CD4-positive, alpha-beta T cell treated with Interleukin-6 at 100 ng/mL for 8 hours (primary cell): Measurements from ENCODE around the gene ARHGEF11.

Source experiments
- DNase-seq: peaks from one replicate; pipeline ENCODE4 v3.0.0-alpha.2; 2020; ENCODE audit warnings: mixed read lengths, low spot score

The ARHGEF11 gene

DNA sequence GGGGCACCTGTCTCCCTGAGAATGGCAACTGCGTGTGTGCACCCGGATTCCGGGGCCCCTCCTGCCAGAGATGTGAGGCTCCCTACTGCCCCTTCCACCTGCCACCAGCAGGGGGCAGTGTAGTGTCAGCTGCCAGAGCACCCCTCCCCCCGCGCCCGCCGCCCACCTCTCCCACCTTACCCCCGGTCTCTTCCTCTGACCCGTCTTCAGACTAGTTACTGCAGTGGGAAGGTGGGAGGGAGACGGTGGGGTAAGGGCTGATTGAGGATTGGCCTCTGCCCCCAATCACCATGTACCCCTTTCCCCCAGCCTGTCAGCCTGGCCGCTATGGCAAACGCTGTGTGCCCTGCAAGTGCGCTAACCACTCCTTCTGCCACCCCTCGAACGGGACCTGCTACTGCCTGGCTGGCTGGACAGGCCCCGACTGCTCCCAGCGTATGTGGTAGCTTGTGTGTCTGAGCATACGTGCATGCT lies 135.2 kb downstream of the ARHGEF11 start:
- DNase-seq = peak; percentile 43

DNA sequence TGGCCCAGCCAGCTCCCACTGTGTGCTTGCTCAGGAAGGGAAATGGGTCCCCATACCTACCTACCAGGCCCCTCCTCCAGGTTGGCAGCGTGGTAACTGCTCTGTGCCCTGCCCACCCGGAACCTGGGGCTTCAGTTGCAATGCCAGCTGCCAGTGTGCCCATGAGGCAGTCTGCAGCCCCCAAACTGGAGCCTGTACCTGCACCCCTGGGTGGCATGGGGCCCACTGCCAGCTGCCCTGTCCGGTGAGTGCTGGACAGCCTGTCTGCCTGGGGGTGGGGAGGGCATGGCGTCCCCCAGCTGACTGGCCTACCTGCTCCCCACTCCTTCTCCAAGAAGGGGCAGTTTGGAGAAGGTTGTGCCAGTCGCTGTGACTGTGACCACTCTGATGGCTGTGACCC lies 135.9 kb downstream of the ARHGEF11 start:
- no peak for DNase-seq

DNA sequence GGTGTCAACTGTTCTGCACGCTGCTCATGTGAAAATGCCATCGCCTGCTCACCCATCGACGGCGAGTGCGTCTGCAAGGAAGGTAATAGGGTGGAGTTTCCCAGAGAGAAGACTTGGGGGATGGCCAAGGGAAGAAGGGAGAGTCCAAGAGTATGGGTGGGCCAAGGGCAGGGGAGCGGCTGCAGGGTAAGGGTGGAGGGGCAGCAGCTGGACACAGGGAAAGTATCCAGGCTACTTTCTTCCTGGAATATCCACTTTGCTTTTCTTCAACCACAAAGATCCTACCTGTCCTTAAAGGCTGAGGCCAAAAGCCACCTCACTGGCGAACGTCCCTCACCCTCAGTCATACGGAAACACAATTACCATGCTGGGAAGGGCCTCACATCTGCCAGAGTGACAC lies 136.6 kb downstream of the ARHGEF11 start:
- no peak for DNase-seq

DNA sequence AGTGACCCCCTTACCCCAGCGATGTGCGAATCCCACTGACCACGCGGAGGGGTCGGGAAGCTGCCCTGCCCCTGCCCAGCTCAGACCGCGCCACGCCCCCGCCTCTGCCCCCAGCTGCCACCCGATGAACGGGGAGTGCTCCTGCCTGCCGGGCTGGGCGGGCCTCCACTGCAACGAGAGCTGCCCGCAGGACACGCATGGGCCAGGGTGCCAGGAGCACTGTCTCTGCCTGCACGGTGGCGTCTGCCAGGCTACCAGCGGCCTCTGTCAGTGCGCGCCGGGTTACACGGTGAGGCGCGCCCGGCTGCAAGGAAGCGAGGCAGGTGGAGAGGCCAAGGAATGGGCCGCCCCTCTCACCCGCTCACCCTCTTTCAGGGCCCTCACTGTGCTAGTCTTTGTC lies 137.0 kb downstream of the ARHGEF11 start:
- DNase-seq = no peak

DNA sequence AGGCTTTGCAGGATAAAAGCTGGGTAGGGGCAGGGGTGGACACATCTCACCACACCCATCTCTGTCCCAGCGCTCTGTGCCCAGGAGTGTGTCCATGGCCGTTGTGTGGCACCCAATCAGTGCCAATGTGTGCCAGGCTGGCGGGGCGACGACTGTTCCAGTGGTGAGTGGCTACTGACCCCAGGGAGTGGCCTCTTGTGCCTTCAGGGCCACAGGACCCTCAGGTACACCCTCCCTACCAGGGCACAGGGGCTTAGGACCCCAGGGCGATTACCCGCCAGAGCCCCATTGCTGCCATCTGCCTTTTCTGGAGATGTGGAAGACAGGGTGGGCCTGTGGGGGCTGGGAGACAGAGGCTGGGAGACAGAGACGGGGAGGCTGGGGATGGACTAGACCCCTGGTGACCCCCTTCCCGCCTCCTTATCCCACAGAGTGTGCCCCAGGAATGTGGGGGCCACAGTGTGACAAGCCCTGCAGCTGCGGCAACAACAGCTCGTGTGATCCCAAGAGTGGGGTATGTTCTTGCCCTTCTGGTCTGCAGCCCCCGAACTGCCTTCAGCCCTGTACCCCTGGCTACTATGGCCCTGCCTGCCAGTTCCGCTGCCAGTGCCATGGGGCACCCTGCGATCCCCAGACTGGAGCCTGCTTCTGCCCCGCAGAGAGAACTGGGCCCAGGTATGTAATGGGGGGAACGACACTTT lies 139.2 kb downstream of the ARHGEF11 start:
- DNase-seq = no peak

DNA sequence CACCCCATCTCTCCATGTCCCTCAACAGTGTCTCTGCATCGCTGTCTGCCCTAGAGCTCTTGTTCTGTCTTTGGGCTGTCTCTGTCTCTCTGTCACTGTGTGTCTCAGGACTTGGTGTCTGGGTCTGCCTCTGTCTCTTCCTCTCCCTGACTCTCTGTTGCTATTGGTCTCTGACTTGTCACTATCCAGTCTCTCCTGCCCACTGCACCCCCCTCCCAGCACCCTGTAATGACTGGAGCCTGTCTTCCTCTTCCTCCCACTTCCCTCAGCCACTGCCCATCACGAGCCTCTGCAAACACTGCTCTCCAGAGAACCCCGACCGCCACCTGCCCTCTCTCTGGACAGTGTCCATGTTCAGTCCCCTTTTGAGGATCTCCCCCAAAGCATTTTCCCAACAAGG lies 139.9 kb downstream of the ARHGEF11 start:
- no peak for DNase-seq

DNA sequence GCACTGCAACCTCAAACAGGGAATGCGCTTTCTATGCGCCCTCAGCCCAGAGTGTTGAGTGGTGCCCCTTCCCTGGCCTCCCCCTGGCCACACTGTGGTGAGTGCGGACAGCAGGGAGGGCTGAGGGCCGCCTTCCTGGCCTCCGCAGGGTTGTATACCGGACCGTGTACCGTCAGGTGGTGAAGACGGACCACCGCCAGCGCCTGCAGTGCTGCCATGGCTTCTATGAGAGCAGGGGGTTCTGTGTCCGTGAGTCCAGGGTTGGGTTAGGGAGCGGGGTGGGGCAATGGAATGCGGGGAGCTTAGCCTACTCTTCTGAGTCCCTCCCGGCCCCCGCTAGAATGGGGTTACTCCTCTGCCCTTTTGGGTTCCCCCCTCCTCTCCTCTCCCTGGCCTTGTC lies 140.4 kb downstream of the ARHGEF11 start:
- DNase-seq = no peak

DNA sequence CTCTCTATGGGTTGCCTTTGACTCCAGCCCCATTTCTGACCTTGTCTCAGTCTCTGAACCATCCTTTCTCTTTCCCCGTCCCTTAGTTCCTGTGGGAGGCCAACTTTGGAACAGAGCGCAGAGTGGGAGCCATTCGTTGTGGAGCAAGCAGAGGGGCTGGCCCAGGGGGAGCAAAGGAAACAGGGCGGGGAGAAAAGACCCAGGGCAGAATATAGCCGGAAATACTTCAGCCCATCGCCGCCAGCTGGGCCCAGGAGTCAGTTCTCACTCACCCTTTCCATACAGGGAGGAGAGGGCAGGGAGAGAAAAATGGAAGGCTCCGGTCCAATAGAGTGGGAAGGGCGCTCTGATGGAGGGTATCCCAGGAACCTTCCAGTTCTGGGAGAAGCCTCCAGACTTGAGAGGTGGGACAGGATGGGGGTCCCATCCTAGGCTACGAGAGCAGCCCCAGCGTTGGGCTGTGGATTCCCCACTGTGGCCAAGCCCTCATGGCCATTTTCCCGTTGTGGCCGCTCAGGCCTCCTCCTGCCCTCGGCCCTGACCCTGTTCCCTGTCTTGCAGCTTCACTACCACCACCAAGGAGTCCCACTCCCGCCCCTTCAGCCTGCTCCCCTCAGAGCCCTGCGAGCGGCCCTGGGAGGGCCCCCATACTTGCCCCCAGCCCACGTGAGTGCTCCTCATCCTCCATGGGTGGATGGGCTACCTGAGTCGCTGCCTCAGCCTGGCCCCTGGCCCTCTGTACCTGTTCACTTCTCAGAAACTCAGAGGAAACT lies 141.2 kb downstream of the ARHGEF11 start:
- no peak for DNase-seq

DNA sequence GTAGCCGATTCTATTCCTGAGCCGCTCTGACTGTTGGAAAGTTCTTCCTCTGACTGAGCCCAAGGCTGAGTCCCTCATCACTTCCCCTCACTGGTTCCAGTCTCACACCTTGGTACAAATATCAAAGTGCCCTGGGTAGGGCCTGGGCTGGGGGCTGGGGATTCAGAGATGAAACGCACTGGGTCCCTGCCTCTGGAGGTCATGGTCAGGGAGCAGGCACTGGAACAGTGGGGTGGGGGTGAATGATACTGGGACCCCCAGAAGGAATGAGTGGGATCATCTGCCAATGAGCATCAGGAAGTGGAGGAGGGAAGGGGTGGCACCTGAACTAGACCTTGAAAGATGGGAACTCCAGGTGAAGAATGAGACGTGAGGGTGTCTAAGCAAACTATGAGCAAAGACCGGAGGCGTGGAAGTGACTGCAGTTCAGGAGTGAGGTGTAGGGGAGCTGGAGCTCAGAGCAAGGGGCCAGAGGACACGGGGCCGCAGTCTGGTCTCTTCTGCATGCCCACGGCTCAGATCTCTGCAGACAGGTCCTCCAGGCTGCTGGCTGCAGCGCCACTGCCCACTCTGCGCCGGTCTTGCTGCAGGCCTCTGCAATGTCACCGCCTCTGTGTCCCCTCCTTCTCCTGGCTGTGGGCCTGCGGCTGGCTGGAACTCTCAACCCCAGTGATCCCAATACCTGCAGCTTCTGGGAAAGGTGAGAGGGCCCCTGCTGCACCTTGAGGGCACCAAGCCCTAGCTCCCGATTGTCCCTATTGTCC lies 142.0 kb downstream of the ARHGEF11 start:
- DNase-seq = no peak

DNA sequence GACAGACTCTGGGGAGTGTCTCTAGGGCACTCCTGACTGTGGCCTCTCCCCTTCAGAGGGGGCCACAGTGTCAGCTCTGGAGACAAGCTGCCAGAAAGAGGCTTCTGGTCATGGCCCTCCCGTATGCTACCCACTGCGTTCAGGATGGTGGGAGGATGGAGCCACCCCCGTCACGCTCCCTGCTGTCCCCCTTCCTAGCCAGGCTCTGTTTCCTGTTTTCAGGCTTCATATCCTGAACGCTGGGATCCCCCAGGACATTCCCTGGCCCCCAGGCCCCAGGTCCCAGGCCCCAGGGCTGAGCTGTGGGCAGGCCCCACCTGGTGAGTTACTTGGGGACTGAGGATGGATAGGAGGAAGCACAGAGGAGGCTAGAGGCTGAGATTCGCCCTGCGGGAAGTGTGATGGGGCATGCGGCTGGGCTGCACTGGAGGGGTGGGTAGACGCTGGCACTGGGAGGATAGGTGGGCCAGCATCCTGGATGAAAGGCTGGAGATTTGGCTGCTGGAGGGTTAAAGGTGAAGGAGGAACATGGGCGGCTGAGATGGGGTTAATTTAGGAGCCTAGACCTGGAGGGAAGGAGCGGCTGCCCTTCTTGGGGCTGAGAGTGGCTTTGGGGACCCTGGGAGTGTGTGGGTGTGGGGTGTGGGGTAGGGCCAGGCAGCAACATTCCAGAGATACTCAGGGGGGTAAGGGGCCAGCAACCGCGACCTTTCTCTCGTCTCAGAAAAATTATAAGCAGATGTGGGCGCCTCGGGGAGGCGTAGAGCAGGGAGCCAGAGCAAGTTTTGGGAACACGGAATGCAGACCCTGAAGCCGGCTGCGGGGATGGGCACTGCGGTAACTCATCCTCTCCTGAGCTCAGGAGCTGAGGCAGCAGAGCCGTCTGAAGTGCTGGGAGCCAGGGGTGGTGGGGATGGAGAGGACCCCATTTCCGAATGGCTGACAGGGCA lies 143.3 kb downstream of the ARHGEF11 start:
- no peak for DNase-seq

DNA sequence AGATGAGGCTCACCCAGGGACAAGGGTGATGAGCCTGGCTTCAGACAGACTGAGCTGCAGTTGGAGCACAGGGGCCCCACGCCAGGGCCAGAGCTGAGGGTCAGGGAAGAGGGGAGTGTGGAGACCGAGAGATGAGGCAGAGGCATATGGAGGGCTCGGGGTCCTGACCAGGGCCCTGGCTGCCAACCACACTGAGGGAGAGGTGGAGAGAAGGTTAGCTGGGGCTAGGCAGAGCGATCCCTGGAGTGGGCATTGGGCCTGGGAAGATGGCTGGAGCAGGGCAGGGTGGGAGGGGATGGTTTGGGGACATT lies 144.0 kb downstream of the ARHGEF11 start:
- no peak for DNase-seq

DNA sequence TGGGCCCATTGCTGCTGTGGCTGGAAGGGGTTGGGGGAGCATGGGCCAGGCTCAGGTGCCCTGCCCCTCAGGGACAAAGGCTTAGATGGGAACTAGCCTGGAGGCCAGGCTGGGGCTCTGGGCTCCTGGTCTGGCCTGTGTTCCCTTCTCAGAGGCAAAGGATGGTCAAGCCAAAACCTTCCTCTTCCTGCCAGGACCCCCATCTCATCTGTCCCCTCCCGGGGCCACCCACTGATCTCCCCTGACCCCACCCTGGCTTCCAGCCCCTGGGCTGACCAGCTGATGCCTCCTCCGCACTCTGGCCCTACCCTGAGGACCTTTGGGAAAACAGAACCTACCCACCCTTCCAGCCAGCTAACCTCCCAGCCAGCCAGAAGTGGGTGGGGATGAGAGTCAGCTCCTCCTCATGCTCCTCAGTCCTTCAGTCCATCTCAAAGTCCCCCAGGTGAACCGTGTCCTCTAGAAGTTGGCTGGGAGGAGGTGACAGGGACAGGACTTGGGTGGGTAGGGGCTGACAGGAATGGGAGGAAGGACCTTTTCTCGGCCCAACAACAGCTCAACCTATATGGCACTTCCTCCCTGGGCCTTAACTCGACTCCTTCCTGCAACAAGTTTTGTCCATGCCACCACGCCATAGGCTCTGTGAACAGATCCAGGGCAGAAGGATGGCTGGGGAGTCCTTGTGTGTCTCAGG lies 144.5 kb downstream of the ARHGEF11 start:
- DNase-seq = no peak

DNA sequence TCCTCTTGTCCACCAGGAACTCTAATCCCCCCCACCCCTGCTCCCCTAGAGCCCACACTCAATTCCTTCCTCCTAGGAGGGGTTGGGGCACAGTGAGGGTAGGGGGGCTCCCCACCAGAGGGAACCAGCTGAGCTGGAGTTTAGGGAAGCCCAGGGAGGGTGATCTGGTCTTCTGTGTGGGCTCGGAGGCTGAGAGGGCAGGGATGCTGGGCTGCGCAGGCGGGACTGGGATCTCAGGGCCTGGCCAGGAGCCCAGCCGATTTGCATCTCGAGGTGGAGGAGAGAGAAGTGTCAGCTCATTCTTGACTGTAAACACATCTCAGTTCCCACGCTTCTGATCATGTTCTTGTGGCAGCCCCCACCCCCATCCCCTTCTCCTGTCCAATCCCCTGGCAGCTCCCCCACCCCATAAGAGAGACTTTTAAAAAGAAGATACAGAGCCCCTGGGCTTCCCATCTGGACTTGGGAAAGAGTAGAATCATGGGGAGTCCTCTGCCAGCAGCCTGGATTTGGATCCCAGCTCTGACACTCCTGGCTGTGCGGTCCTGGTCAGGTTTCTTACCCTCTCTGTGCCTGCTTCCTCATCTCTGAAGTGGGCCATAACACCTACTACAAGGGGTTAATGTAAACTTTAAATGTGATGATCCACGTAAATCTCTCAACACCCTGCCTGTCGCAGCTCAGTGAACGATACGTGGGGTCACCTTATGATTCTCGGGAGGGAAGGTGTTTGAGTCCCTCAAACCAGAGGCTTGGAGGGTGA lies 145.4 kb downstream of the ARHGEF11 start:
- no peak for DNase-seq

DNA sequence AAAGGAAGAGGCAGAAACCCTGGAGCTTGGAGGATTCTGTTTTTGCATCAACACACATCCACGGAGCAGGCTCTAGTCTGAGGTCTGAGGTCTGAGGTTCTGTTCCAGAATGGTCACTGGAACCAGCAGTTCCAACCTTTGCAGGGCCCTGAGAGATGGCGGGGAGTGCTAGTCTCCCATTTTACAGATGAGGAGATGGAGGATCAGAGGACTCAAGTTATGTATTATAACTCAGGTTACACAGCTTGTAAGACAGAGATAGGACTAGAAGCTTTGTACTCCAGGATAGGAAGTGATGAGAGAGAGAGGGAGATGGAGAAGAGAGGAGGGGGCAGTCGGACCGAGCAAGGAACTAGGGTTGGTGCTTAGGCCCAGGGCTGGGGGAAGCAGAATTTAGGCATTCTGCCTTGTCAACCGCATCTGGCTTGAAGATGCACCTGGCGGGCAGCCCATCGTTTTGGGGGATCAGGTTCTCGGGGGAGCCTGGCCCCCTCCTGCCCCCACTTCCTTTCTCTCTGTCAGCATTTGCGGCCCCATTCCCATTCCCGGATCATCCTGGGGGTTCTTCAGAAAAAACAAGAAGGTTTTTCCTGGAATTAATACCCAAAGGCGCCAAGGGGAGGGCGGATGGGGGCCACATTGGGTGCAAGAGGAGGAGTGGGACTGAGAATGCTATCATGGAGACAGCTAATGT lies 146.4 kb downstream of the ARHGEF11 start:
- no peak for DNase-seq

DNA sequence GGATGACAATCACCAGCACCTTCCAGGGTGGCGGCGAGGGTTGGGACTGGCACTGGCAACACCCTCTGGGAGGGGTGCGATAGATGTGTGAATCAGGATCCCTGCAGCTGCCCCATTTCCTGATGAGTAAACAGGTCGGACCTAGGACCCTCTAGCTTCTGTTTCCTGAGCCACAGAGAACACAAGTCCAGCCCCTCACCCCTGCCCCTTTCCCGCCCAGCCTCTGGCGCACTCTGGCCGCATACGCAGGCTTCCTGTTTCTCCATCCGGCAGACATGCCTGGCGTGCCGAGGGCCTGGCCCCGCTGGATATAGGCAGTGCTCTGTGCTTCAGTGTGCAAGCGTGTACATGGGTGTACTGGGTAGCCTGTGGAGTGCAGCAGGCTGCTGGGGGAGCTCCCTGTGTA lies 147.4 kb downstream of the ARHGEF11 start:
- DNase-seq = no peak

DNA sequence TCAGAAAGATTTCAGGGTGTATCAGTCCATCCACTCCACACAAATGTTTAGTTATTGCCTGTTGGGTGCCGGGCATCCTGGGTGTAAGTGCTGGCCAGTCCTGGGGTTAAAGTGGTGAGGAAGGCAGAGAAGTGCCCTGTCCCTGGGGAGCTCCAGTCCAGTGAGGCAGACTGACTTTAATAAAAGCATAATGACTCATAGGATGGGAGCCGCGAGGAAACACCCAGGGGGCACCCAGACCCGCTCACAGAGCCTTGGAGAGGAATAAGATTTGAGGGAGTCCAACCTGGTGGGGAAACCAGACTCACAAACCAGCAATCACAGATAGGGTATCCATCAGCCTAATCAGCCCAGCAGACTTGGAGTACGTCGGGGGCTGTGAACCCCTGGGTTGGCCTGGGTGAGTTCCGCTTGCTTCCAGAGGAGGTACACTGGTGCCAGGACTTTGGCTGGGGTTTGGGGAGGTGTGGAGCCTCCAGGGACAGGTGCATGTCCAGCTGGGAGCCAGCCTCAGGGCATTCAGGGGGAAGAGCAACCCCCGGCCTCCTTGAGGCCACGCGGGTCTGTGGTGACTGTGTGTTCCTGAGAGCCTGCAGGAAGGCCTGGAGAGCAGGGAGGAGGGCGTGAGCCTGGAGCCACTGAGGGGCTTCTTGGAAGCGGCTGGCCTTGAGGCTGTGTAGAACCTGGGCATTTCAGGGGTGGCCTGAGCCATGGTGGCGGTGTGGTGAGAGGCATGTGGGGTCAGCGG lies 148.3 kb downstream of the ARHGEF11 start:
- DNase-seq = no peak

DNA sequence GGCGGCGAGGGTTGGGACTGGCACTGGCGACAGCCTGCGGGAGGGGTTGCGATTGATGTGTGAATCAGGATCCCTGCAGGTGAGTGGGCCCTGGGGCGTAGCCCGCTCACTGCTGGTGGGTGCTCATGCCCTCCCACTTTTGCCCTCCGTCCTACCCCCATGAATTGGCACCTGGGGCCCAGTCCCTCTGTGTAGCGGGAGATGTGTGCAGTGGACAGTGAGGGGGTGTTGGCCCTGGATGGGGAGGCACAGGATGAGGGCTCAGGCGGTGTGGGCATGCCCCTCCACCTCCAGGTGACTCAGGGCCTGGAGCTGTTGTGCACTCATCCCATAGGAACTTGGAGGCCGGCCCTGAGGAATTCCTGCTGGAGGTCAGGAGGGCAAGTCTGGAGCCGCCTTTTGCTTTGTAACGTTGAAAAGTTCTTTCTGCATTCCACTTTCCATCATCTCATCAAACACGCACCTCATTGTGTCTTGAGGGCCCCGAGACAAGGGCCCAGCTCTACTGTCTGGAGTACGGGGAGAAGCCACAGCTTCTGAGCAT lies 149.0 kb downstream of the ARHGEF11 start:
- no peak for DNase-seq

DNA sequence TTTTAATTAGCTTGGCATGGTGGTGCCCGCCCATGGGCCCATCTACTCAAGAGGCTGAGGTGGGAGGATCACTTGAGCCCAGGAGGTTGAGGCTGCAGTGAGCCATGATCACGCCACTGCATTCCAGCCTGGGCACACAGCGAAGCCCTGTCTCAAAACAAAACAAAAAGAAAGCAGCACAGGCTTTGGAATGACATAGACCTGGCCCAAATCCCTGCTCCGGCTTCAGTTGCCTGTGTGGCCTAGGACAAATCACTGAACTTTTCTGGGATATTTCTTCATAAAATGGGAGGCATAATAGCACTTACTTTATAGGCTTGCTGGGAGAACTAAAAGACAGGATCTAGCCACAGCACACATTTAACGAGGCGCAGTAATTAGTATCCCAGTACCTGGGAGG lies 149.6 kb downstream of the ARHGEF11 start:
- no peak for DNase-seq

DNA sequence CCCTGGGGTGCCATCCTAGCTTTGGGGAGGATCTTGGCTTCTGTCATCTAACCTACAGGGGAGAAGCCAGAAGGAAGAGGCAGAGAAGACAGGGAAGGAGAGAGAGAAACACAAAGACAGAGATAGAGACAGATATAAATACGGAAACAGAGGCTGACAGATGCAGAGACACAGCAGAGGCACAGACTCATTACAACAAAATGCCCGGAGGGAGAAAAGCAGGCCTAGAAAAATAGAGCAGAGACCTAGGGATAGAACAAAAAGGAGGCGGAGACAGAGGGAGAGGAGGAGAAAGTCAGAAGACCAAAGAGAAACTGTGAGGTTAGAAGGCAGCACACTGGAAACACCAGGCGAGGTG lies 150.1 kb downstream of the ARHGEF11 start:
- DNase-seq = no peak
